ENCODE measurements around the gene QPRT. TPM values are rescaled to one million over a fixed set of nuclear protein-coding genes. Genes with fewer than 3 reads are reported as not detected.
A peak's percentile ranks its signal among the peaks of the same experiment; 100 is the strongest.

The QPRT gene
- total RNA-seq, 1 experiment from 2014 or later: 0.52 TPM

DNA sequence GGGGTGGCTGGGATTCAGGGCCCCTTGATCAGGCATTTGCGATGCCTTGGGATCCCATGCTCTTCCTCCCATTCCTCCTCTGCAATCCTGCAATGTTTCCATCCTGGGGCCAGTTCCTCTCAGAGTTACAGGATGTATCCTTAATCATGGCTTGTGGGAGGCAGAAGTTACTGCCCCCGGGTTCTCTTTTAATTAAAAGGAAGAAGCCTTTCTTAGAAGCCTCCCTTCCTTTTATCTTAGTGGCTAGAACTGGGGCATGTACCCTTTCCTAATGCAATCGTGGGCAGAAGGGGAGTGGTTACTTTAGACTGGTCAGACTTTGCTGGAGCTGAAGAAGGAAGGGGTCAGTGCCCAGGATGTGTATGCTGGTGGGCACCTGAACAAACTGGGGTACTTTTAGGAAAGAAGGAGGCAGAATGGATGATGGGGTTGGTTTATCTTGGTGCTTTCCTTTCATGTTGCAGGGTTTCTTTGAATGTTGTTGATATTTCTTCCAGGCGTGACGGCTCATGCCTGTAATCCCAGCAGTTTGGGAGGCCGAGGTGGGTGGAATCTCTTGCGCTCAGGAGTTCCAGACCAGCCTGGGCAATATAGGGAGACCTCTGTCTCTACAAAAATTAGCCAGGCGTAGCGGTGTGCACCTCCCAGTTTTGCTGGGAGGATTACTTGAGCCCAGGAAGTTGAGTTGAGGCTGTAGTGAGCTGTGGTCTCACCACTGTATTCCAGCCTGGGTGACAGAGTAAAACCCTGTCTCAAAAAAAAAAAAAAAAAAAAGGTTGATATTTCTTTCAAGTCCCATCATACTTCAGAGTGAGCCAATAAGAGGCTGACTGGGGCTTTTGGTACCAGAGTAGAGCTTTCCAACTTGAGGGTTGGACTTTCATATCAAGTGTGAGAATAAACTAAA lies 29.1 kb upstream of the QPRT start:
- POLR2A ChIA-PET: no interaction called here
- intact Hi-C loops (cut with micrococcal nuclease): no loop called here
- Histone ChIP-seq H3K27ac (ENCODE audit: low read depth, low read length) (no peak overlapping the region), H3K36me3 (ENCODE audit: control insufficient read depth in 1 of 2, insufficient read depth in 2 of 2, low read length in 2 of 2) (no peaks in the 10 kb centered on the region), H4K20me1 (ENCODE audit: insufficient read depth) (no peaks in the 10 kb centered on the region), H3K27me3 (ENCODE audit: insufficient read depth, low read length) (no peaks in the 10 kb centered on the region), H3K4me1 (ENCODE audit: control insufficient read depth in 1 of 2, insufficient read depth in 2 of 2, low read length in 2 of 2) (no peaks in the 10 kb centered on the region), H3K9ac (ENCODE audit: low read length) (no peak overlapping the region), H3K79me2 (ENCODE audit: insufficient read depth, low read length) (no peaks in the 10 kb centered on the region), H3K4me2 (ENCODE audit: low read length) (no peak overlapping the region), H3K9me3 (ENCODE audit: control insufficient read depth in 1 of 2, insufficient read depth in 1 of 2, low read depth in 1 of 2, low read length in 2 of 2) (no peaks in the 10 kb centered on the region), H2AFZ (ENCODE audit: low read depth, low read length, poor library complexity, severe bottlenecking) (peak overlapping the region; percentile 16), H3K9me2 (ENCODE audit: insufficient read depth) (no peaks in the 10 kb centered on the region), H3K4me3 (replicated peaks in 1 of 2; ENCODE audit: low read depth in 1 of 2, low read length in 2 of 2) (no peak overlapping the region)
- RAD21 ChIA-PET (ENCODE audit: low non-redundant PET in 1 of 2, low total read pairs in 2 of 2, uncharacterized antibody in 2 of 2, unreplicated experiment in 2 of 2): no interaction called here
- no peak for DNase-seq (ENCODE audit: low read depth, low spot score)
- TF ChIP-seq ELF1 (IDR thresholded peaks at IDR 0.05; ENCODE audit: borderline replicate concordance, low read depth) (no peak), SP1 (IDR thresholded peaks at IDR 0.05; ENCODE audit: low read depth) (no peak), FOSL1 (IDR thresholded peaks at IDR 0.05; ENCODE audit: low read depth) (no peak), MAX (IDR thresholded peaks at IDR 0.05) (no peak), POLR2A (IDR thresholded peaks at IDR 0.05; ENCODE audit: borderline replicate concordance, extremely low read depth, insufficient read depth, insufficient read length) (no peak), YY1 (IDR thresholded peaks at IDR 0.05; ENCODE audit: extremely low read depth, insufficient replicate concordance, low read depth, low read length) (no peak), TCF7L2 (IDR thresholded peaks at IDR 0.05; ENCODE audit: borderline replicate concordance, extremely low read depth, insufficient read depth, insufficient read length) (no peak), CBX3 (IDR thresholded peaks at IDR 0.05; ENCODE audit: low read depth) (no peak), EGR1 (IDR thresholded peaks at IDR 0.05; ENCODE audit: low read depth) (no peak), ZFX (IDR thresholded peaks at IDR 0.05) (no peak), RAD21 (IDR thresholded peaks at IDR 0.05; ENCODE audit: low read depth) (no peak), EZH2phosphoT487 (IDR thresholded peaks at IDR 0.05; ENCODE audit: borderline replicate concordance) (no peak), EZH2 (IDR thresholded peaks at IDR 0.05) (no peak), SRF (IDR thresholded peaks at IDR 0.05; ENCODE audit: low read depth) (no peak), ZNF274 (IDR thresholded peaks at IDR 0.05; ENCODE audit: low read depth, low read length) (no peak), POLR2AphosphoS5 (IDR thresholded peaks at IDR 0.05; ENCODE audit: low read depth, low read length) (no peak)
- TF ChIP-seq, protein P1, sequence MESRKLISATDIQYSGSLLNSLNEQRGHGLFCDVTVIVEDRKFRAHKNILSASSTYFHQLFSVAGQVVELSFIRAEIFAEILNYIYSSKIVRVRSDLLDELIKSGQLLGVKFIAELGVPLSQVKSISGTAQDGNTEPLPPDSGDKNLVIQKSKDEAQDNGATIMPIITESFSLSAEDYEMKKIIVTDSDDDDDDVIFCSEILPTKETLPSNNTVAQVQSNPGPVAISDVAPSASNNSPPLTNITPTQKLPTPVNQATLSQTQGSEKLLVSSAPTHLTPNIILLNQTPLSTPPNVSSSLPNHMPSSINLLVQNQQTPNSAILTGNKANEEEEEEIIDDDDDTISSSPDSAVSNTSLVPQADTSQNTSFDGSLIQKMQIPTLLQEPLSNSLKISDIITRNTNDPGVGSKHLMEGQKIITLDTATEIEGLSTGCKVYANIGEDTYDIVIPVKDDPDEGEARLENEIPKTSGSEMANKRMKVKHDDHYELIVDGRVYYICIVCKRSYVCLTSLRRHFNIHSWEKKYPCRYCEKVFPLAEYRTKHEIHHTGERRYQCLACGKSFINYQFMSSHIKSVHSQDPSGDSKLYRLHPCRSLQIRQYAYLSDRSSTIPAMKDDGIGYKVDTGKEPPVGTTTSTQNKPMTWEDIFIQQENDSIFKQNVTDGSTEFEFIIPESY (IDR thresholded peaks at IDR 0.05; ENCODE audit: extremely low read depth, insufficient replicate concordance, low read length): no peak
- TF ChIP-seq, protein P2, sequence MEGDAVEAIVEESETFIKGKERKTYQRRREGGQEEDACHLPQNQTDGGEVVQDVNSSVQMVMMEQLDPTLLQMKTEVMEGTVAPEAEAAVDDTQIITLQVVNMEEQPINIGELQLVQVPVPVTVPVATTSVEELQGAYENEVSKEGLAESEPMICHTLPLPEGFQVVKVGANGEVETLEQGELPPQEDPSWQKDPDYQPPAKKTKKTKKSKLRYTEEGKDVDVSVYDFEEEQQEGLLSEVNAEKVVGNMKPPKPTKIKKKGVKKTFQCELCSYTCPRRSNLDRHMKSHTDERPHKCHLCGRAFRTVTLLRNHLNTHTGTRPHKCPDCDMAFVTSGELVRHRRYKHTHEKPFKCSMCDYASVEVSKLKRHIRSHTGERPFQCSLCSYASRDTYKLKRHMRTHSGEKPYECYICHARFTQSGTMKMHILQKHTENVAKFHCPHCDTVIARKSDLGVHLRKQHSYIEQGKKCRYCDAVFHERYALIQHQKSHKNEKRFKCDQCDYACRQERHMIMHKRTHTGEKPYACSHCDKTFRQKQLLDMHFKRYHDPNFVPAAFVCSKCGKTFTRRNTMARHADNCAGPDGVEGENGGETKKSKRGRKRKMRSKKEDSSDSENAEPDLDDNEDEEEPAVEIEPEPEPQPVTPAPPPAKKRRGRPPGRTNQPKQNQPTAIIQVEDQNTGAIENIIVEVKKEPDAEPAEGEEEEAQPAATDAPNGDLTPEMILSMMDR (IDR thresholded peaks at IDR 0.05 in 2 of 3, conservative IDR thresholded peaks at IDR 0.05 in 1 of 3; ENCODE audit: borderline replicate concordance in 1 of 3, insufficient read depth in 1 of 3, low read depth in 2 of 3, low read length in 2 of 3): no peak
- TF ChIP-seq, protein P3, sequence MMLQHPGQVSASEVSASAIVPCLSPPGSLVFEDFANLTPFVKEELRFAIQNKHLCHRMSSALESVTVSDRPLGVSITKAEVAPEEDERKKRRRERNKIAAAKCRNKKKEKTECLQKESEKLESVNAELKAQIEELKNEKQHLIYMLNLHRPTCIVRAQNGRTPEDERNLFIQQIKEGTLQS (IDR thresholded peaks at IDR 0.05): no peak
- CTCF ChIA-PET: no interaction called here
- no peak for ATAC-seq
- no TSS peak for BruUV-seq (replicated peaks)

All from HCT116 (cell line).